Stimulated activated CD8-positive, alpha-beta memory T cell treated with anti-CD3 and anti-CD28 coated beads, Interleukin-7, amount 100 ng/mL, for 24 hours (primary cell): ENCODE results near the gene NUP50.

ENCODE experiments used
- DNase-seq: peaks from one replicate; pipeline ENCODE4 v3.0.0-alpha.2; 2020; ENCODE audit warnings: low read depth

NUP50 gene

GRCh38 chr22:45228401-45228754, 64.7 kb downstream of the NUP50 start:
- no peak for DNase-seq

- DNase-seq: no peak
Measured at GRCh38 chr22:45229181-45229580, 65.5 kb downstream of the NUP50 start.

- DNase-seq: no peak
Measured at GRCh38 chr22:45230026-45230721, 66.4 kb downstream of the NUP50 start.

- DNase-seq: no peak
Measured at GRCh38 chr22:45231293-45231692, 67.6 kb downstream of the NUP50 start.

GRCh38 chr22:45233386-45233785, 69.7 kb downstream of the NUP50 start:
- DNase-seq: no peak

- DNase-seq: no peak
Measured at GRCh38 chr22:45233827-45234226, 70.1 kb downstream of the NUP50 start.

GRCh38 chr22:45235101-45235777, 71.5 kb downstream of the NUP50 start:
- no peak for DNase-seq

GRCh38 chr22:45235851-45236342, 72.2 kb downstream of the NUP50 start:
- DNase-seq: no peak

GRCh38 chr22:45237065-45237990, 73.6 kb downstream of the NUP50 start:
- DNase-seq: no peak
